Neural cell (in vitro differentiated cells): ENCODE results near the gene MTOR. TPM values are rescaled to one million over a fixed set of nuclear protein-coding genes. Genes with fewer than 3 reads are reported as not detected.

Experiments
- H2AFZ ChIP-seq: fragments of 200-600, 300-800 bp; sonication (generic), shearing (Covaris generic); 2 replicates; pipeline ENCODE4 v1.6.0; 2014; ENCODE audit warnings: low read depth, mild to moderate bottlenecking, antibody characterized with exemption, low read length, moderate library complexity
- H3F3A ChIP-seq: fragments of 200-600 bp; shearing (Covaris generic); 2 replicates; pipeline ENCODE4 v1.6.1; 2016; ENCODE audit warnings: mild to moderate bottlenecking, moderate library complexity, mixed read lengths, antibody characterized with exemption, low read length; ENCODE audit not compliant: insufficient read depth, poor library complexity, severe bottlenecking
- H3K27ac ChIP-seq: fragments of 200-600, 300-800 bp; sonication (generic), shearing (Covaris generic); 2 replicates; pipeline ENCODE4 v1.5.1; 2014; ENCODE audit warnings: mild to moderate bottlenecking, low read length, moderate library complexity
- H3K27me3 ChIP-seq: fragments of 300-800, 200-600 bp; sonication (generic), shearing (Covaris generic); 2 replicates; pipeline ENCODE4 v1.6.0; 2014; ENCODE audit warnings: mild to moderate bottlenecking, low read depth, low read length, moderate library complexity; ENCODE audit not compliant: insufficient read depth
- H3K36me3 ChIP-seq: fragments of 300-800, 200-600 bp; sonication (generic), shearing (Covaris generic); 2 replicates; pipeline ENCODE4 v1.5.1; 2014; ENCODE audit warnings: mild to moderate bottlenecking, antibody characterized with exemption, low read length, moderate library complexity; ENCODE audit not compliant: insufficient read depth
- H3K4me2 ChIP-seq: fragments of 300-800, 200-600 bp; sonication (generic), shearing (Covaris generic); 2 replicates; pipeline ENCODE4 v1.6.0; 2014; ENCODE audit warnings: mild to moderate bottlenecking, low read length
- H3K4me3 ChIP-seq: fragments of 300-800, 200-600 bp; sonication (generic), shearing (Covaris generic); 2 replicates; pipeline ENCODE4 v1.5.1; 2014; ENCODE audit warnings: mild to moderate bottlenecking, low read length, moderate library complexity
- H3K79me2 ChIP-seq: fragments of 200-600 bp; shearing (Covaris generic); replicated peaks from 2 replicates; pipeline ENCODE4 v1.6.0; 2014; ENCODE audit warnings: mild to moderate bottlenecking, low read length, moderate library complexity; ENCODE audit not compliant: insufficient read depth
- H3K9ac ChIP-seq: fragments of 300-800, 200-600 bp; sonication (generic), shearing (Covaris generic); 2 replicates; pipeline ENCODE4 v1.6.1; 2016; ENCODE audit warnings: mild to moderate bottlenecking, low read length, mixed read lengths
- H3K9me2 ChIP-seq: fragments of 200-600 bp; shearing (Covaris generic); 2 replicates; pipeline ENCODE4 v1.6.1; 2016; ENCODE audit warnings: mild to moderate bottlenecking, low read length, mixed read lengths; ENCODE audit not compliant: insufficient read depth
- H3K9me3 ChIP-seq: fragments of 200-600, 300-800 bp; sonication (generic), shearing (Covaris generic); 2 replicates; pipeline ENCODE4 v1.6.1; 2016; ENCODE audit warnings: mild to moderate bottlenecking, mixed run types, low read length, moderate library complexity, mixed read lengths
- H4K20me1 ChIP-seq: fragments of 200-600 bp; shearing (Covaris generic); 2 replicates; pipeline ENCODE4 v1.6.1; 2016; ENCODE audit warnings: mild to moderate bottlenecking, mixed run types; ENCODE audit not compliant: insufficient read depth
- CTCF ChIP-seq: fragments of 450-650 bp; IDR thresholded peaks from 2 replicates; pipeline ENCODE4 v1.5.1; 2014; ENCODE audit warnings: antibody characterized with exemption, mild to moderate bottlenecking, moderate library complexity; ENCODE audit not compliant: poor library complexity, severe bottlenecking
- EP300 ChIP-seq: fragments of 450-650 bp; conservative IDR thresholded peaks from 2 replicates; pipeline ENCODE4 v1.6.1; 2014; ENCODE audit warnings: antibody characterized with exemption, mild to moderate bottlenecking, moderate library complexity; ENCODE audit not compliant: poor library complexity, severe bottlenecking
- EZH2 ChIP-seq: fragments of 200-600, 300-800 bp; shearing (Covaris generic), sonication (generic); IDR thresholded peaks from 2 replicates; pipeline ENCODE4 v1.6.1; 2014; ENCODE audit warnings: antibody characterized with exemption, low read length, borderline replicate concordance, mild to moderate bottlenecking; ENCODE audit not compliant: insufficient read depth, poor library complexity, severe bottlenecking
- MXI1 ChIP-seq: fragments of 450-650 bp; conservative IDR thresholded peaks from 2 replicates; pipeline ENCODE4 v1.6.1; 2014; ENCODE audit warnings: antibody characterized with exemption, mild to moderate bottlenecking; ENCODE audit not compliant: poor library complexity, severe bottlenecking
- POLR2AphosphoS5 ChIP-seq: IDR thresholded peaks from 2 replicates; pipeline ENCODE4 v1.6.1; 2012
- RAD21 ChIP-seq: fragments of 450-650 bp; conservative IDR thresholded peaks from 2 replicates; pipeline ENCODE4 v1.6.1; 2014; ENCODE audit warnings: antibody characterized with exemption, mild to moderate bottlenecking, moderate library complexity
- SMC3 ChIP-seq: fragments of 450-650 bp; conservative IDR thresholded peaks from 2 replicates; pipeline ENCODE4 v1.6.1; 2014; ENCODE audit warnings: antibody characterized with exemption, mild to moderate bottlenecking, moderate library complexity; ENCODE audit not compliant: poor library complexity
- TAF1 ChIP-seq: IDR thresholded peaks from 2 replicates; pipeline ENCODE4 v1.6.1; 2012; ENCODE audit warnings: low read depth
- polyA plus RNA-seq: library from polyadenylated mRNA; depleted of rRNA; stranded (reverse); fragments of >200 nt; gene quantifications from 2 replicates; pipeline ENCODE4 v1.2.3, GENCODE V29; 2014
- TF ChIP-seq, protein P1 (sequence below): IDR thresholded peaks from 2 replicates; pipeline ENCODE4 v1.6.1; 2012; ENCODE audit warnings: borderline replicate concordance

Gene MTOR
- polyA plus RNA-seq, 1 donor from 2014 or later = 41.2 TPM

GRCh38 chr1:11067716-11068599, 194.4 kb downstream of the MTOR start:
- H3K36me3 ChIP-seq = peaks cover 15% of the 10 kb centered on the region
- H3K27ac ChIP-seq = no peak overlapping the region
- no peaks in the 10 kb centered on the region for H3K27me3 ChIP-seq

DNA sequence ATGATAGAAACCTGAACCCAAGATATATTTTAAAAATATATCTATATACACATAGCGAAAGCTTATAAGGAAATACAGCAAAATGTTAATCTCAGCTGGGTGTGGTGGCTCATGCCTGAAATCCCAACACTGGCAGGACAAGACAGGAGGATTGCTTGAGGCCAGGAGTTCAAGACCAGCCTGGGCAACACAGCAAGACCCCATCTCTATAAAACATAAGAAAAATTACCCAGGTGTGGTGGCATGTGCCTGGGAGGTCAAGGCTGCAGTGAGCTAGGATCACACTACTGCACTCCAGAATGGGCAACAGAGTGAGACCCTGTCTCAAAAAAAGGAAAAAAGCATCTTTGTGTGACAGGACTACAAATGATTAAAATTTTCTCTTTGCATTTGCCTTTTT, 196.6 kb downstream of the MTOR start:
- Histone ChIP-seq H3K27me3 (no peaks in the 10 kb centered on the region), H3F3A (no peaks in the 10 kb centered on the region), H3K4me2 (no peak overlapping the region), H4K20me1 (no peaks in the 10 kb centered on the region), H3K9me2 (no peaks in the 10 kb centered on the region), H2AFZ (no peak overlapping the region), H3K9ac (no peak overlapping the region), H3K79me2 (no peaks in the 10 kb centered on the region), H3K4me3 (no peak overlapping the region), H3K27ac (no peak overlapping the region), H3K36me3 (peaks cover 15% of the 10 kb centered on the region), H3K9me3 (no peaks in the 10 kb centered on the region)
- TF ChIP-seq MXI1 = no peak
- TF ChIP-seq EZH2 = no peak
- TF ChIP-seq CTCF = no peak
- TF ChIP-seq POLR2AphosphoS5 = no peak
- TF ChIP-seq TAF1 = no peak
- TF ChIP-seq, protein P1, sequence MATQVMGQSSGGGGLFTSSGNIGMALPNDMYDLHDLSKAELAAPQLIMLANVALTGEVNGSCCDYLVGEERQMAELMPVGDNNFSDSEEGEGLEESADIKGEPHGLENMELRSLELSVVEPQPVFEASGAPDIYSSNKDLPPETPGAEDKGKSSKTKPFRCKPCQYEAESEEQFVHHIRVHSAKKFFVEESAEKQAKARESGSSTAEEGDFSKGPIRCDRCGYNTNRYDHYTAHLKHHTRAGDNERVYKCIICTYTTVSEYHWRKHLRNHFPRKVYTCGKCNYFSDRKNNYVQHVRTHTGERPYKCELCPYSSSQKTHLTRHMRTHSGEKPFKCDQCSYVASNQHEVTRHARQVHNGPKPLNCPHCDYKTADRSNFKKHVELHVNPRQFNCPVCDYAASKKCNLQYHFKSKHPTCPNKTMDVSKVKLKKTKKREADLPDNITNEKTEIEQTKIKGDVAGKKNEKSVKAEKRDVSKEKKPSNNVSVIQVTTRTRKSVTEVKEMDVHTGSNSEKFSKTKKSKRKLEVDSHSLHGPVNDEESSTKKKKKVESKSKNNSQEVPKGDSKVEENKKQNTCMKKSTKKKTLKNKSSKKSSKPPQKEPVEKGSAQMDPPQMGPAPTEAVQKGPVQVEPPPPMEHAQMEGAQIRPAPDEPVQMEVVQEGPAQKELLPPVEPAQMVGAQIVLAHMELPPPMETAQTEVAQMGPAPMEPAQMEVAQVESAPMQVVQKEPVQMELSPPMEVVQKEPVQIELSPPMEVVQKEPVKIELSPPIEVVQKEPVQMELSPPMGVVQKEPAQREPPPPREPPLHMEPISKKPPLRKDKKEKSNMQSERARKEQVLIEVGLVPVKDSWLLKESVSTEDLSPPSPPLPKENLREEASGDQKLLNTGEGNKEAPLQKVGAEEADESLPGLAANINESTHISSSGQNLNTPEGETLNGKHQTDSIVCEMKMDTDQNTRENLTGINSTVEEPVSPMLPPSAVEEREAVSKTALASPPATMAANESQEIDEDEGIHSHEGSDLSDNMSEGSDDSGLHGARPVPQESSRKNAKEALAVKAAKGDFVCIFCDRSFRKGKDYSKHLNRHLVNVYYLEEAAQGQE = no peak

More at GRCh38 chr1:11067716-11068599, 194.4 kb downstream of the MTOR start:
- H3K9me2 ChIP-seq = no peaks in the 10 kb centered on the region
- no peaks in the 10 kb centered on the region for H3K9me3 ChIP-seq
- H3K4me3 ChIP-seq = no peak overlapping the region
- no peaks in the 10 kb centered on the region for H3F3A ChIP-seq
- no peaks in the 10 kb centered on the region for H4K20me1 ChIP-seq
- H3K79me2 ChIP-seq = no peaks in the 10 kb centered on the region
- no peak overlapping the region for H2AFZ ChIP-seq
- H3K4me2 ChIP-seq = no peak overlapping the region
- no peak overlapping the region for H3K9ac ChIP-seq
- TF ChIP-seq TAF1 = no peak
- no peak for TF ChIP-seq MXI1
- no peak for TF ChIP-seq RAD21
- TF ChIP-seq CTCF = no peak
- TF ChIP-seq POLR2AphosphoS5 = no peak
- TF ChIP-seq EP300 = no peak
- no peak for TF ChIP-seq SMC3
